Measurements from ENCODE around the gene SEL1L2.

Gene SEL1L2

DNA sequence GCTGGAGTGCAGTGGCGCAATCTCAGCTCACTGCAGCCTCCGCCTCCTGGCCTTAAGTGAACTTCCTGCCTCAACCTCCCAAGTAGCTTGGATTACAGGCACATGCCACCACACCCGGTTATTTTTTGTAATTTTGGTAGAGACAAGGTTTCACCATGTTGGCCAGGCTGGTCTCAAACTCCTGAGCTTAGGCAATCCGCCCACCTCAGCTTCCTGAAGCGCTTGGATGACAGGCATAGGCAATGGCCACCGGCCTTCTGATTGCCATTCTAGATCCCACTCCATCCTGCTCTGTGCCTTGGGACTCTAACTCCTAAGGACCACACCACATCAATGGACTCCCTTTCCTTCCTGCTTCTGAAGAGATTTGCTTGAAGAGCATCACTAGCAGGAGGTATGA, 60.6 kb downstream of the SEL1L2 start:
- no peak for DNase-seq

DNA sequence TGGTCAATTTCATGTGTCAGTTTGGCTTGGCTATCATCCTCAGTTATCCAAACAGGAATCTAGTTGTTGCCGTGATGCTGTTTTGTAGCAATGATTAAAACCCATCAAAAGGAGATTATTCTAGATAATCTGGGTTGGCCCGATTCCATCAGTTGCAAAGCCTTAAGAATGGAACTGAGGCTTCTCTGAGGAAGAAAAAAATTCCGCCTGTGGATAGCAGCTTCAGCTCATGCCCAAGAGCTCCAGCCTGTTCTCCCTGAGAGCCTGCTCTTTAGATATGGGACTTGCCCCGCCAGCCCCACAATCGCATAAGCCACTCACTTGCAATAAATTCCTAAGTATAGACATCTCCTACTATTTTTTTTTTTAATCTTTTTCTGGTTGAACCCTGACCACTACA, 61.5 kb downstream of the SEL1L2 start:
- no peak for DNase-seq

DNA sequence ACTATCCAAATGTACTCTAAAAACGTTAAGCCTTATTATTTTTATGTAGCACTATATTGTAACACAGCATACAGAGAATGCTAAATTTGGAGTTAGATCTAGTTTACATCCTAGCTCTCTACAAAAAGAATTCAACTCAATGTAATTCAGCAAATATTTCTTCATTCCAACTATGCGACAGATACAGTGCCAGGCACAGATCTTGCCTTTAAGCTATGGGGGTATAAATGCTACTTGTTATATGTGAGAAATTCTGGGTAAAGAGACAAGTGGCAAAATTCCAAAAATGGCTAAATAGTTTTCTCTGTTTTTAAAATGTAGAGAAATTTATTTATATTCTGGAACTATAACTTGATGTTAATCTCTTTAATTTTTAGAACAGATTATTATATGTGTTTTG, 63.2 kb downstream of the SEL1L2 start:
- no peak for DNase-seq

DNA sequence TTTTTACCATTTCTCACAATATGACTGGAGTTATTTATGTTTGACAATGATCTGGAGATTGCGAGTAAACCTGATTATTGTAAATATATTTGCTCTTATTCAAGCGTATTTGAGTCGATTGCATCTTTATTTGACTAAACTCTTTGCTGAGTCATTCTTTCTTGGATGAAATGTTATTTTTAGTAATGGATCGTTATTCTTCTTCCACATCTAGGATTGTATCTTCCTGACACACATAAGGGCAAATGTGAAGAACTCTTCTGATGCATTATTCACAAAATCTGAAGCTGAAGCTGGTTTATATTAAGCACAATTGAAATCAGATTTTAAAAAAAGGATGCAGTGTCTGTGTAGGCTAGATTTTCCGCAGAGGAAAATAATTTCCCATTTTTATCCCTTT, 68.2 kb downstream of the SEL1L2 start:
- DNase-seq: no peak

DNA sequence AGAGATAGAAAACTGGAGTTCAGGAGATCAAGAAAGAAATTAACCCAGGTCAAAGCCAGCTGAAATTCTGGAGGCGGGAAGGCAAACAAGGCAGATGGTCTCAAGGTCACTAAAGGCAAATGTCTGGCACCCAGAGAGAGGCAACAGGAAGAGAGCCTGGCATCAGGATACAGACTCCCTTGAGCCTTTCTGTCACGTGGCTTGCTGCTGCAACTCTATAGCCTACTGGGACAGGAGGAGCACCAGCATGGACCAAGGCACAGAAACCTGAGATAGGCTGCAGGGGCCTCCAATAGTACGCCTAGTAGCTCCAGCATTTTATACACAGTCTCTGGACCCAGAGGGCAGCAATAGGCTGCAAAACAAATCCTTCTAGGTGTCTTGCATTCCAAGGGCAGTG, 75.1 kb downstream of the SEL1L2 start:
- peak in 1 of 2 experiments; percentile 33 for DNase-seq

DNA sequence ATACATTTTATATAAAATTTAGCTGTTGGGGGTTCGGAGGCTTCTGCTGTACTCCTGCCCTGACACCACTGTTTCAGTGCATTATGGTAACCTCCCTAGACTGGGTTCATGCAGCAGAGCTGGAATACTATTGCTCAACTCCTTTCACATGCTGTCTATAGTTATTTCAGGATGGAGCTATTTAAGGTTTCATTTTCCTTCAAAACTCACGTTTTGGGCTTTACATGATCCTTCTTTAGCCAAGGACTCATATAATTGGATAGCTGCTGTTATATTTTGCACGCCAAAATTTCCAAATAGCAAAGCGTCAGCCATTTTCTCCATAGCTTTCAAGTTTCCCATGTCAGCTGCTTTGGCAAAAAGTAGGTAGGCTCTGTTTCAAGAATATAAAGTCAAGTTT, 76.8 kb downstream of the SEL1L2 start:
- DNase-seq: no peak

DNA sequence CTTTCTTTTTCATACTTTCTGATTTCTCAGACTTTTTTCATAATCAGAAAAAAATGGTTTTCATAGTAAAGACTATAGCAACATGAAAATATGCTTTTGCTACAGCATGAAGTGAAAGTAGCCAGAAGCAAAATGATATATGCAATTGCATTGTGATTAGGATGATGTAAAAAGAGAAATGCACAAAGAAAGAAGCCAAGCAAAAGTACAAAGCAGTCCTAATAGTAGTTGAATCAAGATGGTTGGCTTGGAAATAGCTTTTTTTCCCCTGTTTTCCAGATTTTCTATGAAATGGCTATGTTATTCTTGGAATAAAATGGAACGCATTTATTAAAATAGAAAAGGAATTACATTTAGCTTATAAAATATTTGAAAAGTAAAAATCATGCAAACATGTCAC, 77.3 kb downstream of the SEL1L2 start:
- DNase-seq: no peak

DNA sequence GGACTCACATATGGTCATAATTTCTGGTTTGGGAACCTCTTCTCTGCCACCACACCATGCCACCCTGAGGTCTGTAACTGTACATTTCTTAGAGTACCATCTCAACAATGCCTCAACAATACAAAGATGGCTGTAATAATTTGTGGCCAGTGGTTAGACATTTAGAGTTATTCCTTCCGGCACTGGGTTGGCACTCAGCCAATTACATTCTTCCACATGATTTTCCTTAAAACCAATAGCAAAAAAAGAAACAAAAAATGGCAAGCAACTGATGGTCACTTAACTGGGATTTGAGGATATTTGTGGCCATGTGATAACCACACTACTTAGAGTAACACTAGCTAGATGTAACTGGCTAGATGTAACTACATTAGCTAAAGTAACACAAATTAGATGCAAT, 79.9 kb downstream of the SEL1L2 start:
- DNase-seq: no peak

DNA sequence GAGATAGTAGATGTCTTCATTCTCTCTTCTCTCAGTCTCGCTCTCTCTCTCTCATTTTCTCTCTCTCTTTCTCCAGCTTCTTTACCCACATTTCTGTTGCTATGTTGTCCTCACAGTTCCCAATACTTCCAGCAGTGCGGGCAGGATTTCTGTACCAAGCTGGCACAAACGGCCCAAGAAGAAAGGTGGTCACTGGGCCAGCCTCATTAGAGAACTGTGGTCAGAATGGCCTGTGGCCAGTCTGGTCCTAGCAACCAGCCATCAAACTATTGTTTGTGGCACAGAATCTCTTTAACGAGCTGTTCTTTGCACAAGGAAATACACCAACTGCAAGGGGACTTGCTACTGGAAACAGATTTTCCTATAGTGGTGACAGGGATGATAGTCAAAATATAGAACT, 81.3 kb downstream of the SEL1L2 start:
- no peak for DNase-seq

DNA sequence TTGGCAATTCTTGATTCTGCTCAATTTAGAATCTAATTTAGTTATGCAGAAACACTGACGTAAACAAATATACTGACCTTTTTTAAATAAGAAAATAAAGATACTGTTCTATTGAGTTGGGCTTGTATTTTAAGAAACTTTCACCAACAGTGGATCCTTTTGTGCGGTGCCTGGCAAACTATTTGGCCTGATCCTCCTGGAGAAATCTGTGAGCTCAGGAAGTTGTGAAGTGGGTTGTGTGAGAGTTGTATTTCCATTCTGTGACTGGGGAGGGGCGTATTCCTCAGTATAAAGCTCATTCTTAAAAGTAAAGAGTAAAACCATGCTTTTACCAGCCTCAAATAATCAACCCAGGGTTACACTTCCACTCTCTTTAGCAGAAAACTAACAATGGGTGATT, 85.6 kb downstream of the SEL1L2 start:
- no peak for DNase-seq

DNA sequence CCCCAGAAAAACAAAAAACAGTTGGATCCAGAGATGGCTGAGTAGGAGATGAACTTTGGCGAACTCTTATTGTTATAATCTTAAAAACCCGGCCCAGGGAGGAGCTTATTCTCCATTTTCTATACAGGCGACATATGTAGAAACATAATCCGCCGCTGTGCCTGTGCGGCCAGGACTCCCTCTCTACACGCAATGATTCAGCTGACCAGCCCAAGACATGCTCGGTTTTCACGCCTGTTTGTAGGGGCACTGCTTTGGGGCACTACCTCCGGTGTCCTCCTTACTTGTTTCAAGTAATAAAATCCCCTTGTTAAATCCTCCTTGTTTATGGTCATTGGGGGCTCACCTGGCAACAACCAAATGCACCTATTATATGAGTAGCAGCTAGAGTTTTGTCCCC, 89.9 kb downstream of the SEL1L2 start:
- no peak for DNase-seq

DNA sequence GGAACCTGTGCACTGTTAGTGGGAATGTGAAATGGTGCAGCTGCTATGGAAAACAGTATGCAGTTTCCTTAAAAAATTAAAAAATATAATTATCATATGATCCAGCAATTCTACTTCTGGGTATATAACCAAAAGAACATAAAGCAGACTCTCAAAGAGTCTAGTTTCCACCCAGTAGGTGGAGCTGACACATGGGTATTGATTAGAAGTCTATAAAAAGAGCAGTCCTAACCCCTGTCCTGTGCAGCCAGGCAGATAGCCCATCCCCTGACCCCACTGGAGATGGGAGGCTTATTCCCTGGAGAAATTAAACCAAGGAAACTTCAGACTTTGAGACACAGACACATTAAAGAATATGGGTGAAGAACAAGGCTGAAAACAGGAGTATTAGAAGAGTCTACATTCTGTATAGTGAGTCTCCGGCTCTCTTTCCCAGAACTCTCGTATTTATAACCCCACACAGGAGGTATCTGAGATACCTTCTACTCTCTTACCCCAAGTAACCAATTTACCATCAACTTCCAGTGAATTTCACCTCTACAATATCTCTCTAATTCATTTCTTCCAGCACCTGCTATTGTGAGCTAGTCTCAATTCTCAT, 92.3 kb downstream of the SEL1L2 start:
- DNase-seq: no peak

DNA sequence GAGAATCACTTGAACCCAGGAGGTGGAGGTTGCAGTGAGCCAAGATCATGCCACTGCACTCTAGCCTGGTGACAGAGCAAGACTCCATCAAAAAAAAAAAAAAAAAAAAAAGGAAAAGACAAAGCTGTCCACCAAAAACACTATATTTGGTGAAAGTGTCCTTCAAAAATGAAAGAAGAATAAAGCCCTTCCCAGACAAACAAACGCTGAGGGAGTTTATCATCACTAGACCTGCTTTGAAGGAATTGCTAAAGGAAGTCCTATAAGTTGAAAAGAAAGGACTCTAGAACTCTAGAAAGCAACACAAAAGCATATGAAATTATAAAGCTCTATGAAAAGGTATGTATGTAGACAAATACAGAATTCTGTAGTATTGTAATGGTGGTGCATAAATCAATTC, 98.8 kb downstream of the SEL1L2 start:
- DNase-seq: no peak

DNA sequence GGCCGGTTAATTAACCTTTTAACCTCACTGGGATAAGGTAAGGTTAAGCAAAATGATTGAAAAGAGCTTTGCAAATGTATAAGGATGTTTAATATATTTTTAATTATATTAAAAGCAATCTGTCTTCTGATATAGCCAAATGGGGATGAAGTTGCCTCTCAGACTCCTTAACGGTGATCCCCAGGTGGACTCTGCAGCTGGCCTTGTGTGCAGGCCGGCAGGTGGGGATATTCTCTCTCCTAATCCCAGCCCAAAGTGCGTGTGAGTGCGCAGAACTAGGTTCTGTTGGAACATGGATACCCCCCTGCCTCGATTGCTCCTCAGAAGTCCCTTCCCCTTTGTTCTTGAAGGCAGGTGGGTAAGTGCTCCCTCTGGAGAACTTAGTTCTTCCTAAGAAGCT, 105.6 kb downstream of the SEL1L2 start:
- DNase-seq: no peak

DNA sequence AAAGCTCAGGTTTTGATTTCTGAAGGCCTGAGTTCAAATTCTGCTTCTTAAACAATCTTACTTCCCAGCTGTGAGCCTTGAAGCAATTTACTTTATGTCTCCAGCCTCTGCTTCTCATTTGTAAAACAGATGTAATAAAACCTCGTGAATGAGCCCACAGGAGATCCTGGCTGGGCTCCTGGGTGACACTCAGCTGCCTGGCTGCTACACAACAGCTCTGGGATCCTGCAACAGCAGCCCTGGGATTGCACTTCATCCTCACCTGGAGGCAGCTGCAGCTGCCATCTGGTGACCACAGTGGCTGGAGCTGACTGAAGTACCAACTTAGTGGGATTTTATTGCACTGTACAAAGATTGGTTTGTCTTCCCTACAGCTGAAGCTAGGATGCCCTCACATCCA, 107.0 kb downstream of the SEL1L2 start:
- DNase-seq: no peak

DNA sequence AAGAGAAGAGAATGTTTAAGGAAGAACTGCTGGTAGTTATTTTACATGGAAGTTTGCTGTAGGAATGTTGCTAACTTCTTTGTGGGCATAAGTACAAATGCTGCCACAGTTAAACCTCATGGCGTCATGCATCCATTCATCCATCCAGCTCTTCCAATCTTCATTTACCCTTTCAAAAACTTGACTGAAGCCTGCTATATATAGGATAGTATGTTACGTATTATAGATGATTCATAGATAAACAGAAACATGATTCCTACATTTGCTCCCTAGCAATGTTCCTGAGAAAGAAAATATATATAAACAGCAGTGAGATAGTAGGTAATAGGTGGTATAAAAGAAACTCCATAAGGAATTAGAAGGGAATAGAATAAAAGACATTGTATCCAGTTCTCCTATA, 111.8 kb downstream of the SEL1L2 start:
- DNase-seq: no peak

DNA sequence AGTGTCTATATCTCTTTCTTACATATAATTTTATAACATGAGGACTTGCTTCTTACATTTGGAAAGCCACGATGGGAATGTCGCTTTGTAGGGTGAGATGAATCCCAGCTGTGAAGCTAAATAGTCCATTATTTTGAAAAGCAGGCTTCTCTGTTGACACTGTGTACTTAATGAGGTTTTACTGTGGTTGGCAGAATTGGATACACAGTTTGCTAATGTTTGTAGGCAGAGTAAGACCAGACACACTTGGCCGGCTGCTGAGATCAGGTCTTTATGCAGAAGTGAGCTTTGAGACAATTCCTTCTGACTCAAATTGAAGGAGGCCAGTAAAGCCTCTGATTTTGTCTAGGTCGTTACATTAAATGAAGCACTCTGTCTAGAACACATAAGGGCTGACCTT, 112.6 kb downstream of the SEL1L2 start:
- DNase-seq: no peak

DNA sequence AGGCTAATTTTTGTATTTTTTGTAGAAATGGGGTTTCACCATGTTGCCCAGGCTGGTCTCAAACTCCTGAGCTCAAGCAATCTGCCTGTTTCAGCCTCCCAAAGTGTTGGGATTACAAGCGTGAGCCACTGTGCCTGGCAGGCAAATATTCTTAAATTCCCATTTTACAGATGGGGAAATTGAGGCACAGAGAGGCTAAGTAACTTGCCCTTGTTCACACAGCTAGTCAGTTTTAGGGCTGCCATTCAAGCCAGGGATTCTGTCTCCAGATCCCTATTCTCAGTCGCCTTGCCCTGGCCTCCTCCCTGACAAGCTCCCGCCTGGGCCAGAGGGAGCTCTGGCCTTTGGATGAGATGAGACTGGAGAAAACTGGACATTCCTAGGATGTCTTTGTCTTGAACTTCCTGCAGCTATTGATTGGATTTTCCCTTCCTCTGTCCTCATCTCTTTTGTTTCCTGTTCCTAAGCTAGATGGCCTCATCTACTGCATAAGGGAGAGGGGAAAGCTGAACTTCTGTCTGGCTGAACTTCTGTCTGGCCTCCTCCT, 115.1 kb downstream of the SEL1L2 start:
- no peak for DNase-seq

DNA sequence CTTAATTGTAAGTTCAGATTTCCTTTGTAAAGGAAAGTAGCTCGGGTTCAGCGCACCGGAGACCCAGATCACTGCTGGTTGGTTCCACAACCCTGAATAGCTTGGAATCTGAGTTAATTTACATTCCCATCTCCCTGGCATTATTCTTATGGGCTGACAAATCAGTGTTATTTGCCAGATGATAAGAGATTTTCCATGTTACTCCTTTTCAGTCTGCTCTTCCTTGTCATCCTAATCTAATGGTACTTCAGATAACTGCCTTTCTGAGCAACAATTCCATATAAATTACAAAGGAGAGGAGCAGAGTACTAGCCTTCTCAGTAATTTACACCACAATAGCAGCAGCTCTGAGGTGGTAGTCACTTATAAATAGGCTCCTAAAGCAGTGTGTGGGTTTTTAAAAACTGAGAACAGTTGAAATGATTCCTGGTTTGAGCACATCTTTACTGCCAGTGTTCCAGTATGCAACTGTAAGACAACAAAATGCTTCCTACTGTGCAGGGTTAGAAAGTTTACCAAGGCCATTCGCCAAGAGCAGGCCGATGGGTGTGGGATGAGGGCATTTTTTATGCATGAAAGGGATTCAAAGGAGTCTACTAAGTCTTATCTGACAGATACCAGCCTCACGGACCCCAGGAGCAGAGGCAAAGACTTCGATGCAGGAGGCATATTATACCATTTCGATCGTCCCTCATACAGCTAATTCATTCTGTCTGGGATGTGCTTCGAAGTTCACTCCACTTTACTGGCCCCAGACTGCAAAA, 115.8 kb downstream of the SEL1L2 start:
- DNase-seq: no peak

DNA sequence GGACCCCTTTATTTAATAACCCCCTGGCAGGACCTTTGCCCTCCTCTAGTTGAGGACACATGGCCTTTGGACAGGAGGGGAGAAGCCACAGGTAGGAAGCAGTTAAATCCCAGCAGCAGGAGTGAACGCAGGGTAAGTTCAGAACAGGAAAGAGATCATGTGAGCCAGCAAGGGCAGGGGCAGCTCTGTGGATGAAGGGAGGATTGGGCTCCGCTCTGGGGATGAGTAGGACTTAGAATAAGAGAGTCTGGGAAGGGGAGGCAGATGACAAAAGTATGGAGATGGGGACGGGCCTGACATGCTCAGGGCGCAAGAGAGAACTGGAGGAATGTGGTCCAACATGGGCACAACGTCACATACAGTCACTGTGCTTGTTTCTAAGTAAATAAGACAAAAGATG, 116.6 kb downstream of the SEL1L2 start:
- DNase-seq: no peak

DNA sequence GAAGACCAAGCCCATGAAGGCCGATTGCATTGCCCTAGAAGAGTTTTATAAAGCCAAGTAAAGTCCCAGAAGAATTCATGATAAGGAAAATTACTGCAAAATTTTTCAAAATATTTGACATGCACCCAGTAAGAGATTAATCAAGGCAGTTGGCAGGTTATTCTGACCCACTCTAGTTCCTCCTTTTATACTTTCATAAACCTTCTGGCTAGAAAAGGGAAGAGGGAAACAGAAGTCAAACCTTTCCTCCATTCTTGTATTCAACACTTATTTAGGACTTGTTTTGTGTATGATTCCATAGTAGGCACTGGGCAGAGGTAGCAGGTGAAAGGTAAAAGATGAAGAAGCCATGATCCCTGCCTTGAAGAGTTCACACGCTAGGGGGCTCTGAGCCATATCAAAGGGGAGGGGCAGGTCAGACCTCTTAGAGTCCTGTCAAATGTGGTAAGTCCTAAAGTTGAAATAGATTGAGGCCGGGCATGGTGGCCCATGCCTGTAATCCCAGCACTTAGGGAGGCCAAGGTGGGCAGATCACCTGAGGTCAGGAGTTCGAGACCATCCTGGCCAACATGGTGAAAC, 120.2 kb downstream of the SEL1L2 start:
- no peak for DNase-seq

DNA sequence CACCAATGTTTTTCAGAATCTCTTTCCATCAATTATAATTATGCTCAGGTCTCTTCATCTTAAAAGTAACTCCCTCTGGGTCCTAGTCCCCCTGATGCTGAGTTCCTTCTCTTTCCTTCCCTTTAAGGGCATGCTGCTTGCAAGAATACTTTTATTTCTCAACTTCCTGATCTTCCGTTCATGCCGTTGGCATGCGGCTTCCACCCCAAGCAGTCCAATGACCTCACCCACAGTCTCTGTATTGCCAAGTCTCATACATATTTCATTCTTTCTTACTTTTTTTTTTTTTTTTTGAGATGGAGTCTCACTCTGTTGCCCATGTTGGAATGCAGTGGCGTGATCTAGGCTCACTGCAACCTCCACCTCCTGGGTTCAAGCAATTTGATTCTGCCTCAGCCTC, 122.1 kb downstream of the SEL1L2 start:
- DNase-seq: no peak

DNA sequence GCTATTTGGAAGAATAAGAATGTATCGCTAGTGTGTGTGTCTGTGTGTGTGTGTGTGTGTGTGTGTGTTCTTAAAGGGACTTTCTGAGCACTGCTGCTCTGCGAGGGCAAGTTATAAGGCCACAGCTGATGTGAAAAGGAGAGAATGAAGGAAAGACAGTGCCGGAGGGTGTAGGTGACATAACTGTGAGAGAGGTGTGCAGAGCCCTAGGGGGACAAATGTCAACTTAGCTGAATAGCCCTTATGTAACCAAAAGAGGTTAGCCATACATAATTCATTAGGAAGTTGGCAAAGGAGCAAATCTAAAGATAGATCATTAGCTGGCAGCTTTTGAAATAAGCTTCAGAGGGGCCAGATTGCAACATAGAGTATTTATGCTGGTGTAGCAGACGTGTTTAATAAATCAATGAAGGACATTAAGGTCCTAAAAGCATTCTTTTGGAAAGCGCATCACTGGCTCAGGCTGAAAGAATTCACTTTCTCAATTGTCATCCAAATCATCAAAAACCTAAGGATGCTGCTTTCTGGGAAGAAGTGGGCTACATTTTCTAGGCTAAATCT, 124.5 kb downstream of the SEL1L2 start:
- peak in 1 of 2 experiments; percentile 72 for DNase-seq

DNA sequence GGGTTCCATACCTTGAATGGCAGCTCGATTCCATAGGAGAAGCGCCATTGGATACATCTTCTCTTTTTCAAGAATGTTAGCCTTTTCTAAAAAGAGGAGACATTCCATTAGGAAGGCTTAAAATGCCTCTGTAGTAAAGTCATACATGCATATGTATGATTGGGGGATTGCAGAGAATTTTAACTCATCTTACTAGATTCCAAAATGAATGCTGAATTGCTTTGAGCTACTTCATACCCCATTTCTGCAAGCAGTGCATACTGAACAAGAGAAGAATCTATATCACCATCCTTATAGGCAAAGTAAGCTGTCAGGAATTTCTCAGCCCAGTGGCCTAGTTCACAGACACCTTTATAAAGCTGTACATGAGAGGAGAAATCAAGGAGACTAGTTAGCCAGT, 125.3 kb downstream of the SEL1L2 start:
- DNase-seq: no peak

Measured in NCI-H446 (cell line).